ENCODE data around the gene CPSF3.
A peak's percentile ranks its signal among the peaks of the same experiment; 100 is the strongest.

CPSF3 gene

DNA sequence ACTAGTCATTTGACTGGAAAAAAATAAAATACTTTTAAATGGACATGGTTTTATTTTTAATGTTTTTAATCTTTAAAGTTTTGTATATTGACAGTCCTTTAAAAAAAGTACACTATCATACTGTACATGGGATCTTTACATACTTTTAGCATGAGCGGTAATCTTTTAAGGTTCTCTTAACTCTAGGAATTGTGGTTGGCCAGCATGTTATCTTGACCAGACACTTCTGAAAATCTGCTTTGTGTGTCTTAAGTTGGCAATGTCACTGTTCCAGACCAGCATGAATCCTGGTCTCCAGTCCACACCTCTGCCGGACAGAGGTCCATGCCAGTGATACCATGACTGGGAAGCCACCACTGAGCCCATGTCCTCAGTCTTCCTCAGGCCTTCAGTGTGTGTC lies 17.8 kb upstream of the CPSF3 start:
- no peaks in the 10 kb centered on the region for H3K9me3 Mint-ChIP-seq
- no peak overlapping the region for H3K4me3 Mint-ChIP-seq
- H3K36me3 Mint-ChIP-seq (ENCODE audit: low read depth), result peaks cover 18% of the 10 kb centered on the region
- H3K27ac Mint-ChIP-seq, result no peak overlapping the region
- DNase-seq (no peak), ATAC-seq (no peak)
- H3K27me3 Mint-ChIP-seq, result no peaks in the 10 kb centered on the region
- H3K4me1 Mint-ChIP-seq, result no peaks in the 10 kb centered on the region

DNA sequence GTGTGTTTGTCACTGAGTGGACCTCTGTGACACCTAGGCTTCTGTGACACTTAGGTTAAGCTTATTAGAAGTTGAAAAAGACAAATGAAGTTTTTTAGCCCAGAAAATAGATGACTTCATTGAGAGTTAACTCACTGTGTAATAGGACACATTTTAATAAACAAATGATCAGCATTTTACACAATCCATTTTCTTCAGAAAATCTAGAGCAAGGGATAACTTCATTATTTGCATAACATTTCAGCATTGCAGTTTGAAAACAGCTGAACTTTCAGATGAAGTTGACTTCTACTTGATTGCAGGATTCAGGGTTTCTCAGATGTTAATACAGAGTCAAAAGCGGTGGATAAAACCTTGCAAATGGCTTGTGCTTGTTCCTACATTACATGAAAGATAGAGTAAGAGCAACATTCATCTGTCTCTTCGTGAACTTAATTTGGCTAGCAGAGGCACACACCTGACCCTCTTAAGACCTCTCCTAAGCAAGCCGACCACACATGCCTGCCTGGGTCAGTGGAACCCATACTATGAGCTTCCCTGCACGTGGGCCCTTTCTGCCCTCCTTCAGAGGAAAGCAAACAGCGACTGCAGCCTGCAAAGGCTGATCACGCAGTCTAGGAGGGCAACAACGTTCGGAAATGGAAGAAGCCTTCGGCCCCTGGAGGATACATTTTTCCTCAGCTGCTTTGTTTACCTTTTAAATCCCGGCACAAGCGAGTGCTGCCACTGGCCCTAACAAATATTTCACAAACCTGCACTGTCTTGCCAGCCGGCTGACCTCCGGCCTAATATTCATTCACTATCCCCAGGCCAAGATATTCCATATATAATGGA lies 16.7 kb upstream of the CPSF3 start:
- H3K36me3 Mint-ChIP-seq (ENCODE audit: low read depth), result peaks cover 25% of the 10 kb centered on the region
- H3K4me1 Mint-ChIP-seq, result no peaks in the 10 kb centered on the region
- H3K27me3 Mint-ChIP-seq, result no peaks in the 10 kb centered on the region
- DNase-seq, result no peak
- H3K27ac Mint-ChIP-seq, result no peak overlapping the region
- H3K4me3 Mint-ChIP-seq, result no peak overlapping the region
- ATAC-seq, result no peak
- no peaks in the 10 kb centered on the region for H3K9me3 Mint-ChIP-seq

DNA sequence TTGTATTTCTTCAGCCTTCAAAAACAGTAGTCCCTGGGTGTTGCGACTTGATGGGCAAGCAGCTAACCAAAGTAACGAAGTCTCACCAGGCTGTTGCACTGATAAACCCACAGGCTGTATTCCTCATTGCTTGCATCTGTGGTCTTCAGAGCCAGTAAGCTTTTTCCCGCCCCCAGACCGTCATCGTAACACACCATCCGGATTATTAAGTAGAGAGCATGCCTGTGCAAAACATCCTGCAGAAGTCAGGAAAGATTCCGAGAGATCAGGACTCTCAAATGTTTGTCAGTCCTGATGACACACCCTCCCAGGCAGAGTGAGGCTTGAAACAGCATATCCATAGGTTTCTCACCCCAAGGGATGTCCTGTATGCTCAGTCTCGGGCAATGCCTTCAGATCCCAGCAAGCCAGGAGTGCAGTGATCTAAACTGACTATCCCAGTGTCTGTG lies 16.1 kb upstream of the CPSF3 start:
- H3K36me3 Mint-ChIP-seq (ENCODE audit: low read depth), result peaks cover 30% of the 10 kb centered on the region
- DNase-seq, result no peak
- H3K9me3 Mint-ChIP-seq, result no peaks in the 10 kb centered on the region
- no peak overlapping the region for H3K4me3 Mint-ChIP-seq
- H3K27me3 Mint-ChIP-seq, result no peaks in the 10 kb centered on the region
- ATAC-seq, result no peak
- H3K4me1 Mint-ChIP-seq, result no peaks in the 10 kb centered on the region
- no peak overlapping the region for H3K27ac Mint-ChIP-seq

DNA sequence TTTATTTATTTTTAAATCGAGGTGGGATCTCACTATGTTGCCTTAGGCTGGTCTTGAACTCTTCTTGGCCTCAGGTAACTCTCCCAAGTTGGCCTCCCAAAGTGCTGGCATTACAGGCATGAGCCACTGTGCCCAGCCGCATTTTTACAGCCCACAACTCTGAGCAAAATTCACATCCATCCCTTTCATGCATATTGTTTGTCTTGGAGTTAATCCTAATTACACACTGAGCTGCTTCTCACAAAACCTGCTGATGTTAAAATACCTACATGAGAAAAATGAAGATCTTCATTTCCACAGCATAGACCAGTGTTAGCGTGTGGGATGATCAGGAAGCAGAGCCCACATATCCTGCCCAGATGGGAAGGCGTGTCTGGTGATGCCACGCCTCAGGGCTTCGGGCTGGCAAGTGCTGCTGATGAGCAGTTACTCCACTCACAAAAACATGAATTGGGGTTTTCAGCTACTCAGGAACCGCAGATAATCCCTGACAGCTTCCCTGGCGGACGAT lies 14.8 kb upstream of the CPSF3 start:
- H3K36me3 Mint-ChIP-seq (ENCODE audit: low read depth), result peaks cover 36% of the 10 kb centered on the region
- no peak overlapping the region for H3K4me3 Mint-ChIP-seq
- no peaks in the 10 kb centered on the region for H3K4me1 Mint-ChIP-seq
- H3K9me3 Mint-ChIP-seq, result no peaks in the 10 kb centered on the region
- no peak overlapping the region for H3K27ac Mint-ChIP-seq
- ATAC-seq, result no peak
- no peak for DNase-seq
- H3K27me3 Mint-ChIP-seq, result no peaks in the 10 kb centered on the region

DNA sequence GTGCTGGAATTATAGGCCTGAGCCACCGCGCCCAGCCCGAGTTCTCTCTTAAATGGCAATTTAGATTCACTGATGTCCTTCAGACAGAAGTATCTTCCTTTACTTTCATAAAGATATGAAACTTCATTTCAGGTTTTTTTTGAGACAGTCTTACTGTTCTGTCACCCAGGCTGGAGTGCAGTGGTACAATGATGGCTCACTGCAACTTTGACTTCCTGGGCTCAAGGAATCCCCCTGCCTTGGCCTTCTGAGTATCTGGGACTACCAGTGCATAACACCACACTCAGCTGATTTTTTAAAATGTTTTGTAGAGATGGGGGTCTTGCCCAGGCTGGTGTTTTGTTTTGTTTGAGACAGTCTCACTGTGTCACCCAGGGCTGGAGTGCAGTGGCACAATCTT lies 13.3 kb upstream of the CPSF3 start:
- Mint-ChIP-seq H3K4me3 (no peak overlapping the region), H3K27me3 (no peaks in the 10 kb centered on the region), H3K36me3 (ENCODE audit: low read depth) (peaks cover 49% of the 10 kb centered on the region), H3K4me1 (no peaks in the 10 kb centered on the region), H3K9me3 (no peaks in the 10 kb centered on the region), H3K27ac (peak overlapping the region; percentile 46)
- DNase-seq (no peak), ATAC-seq (peak; percentile 57)

DNA sequence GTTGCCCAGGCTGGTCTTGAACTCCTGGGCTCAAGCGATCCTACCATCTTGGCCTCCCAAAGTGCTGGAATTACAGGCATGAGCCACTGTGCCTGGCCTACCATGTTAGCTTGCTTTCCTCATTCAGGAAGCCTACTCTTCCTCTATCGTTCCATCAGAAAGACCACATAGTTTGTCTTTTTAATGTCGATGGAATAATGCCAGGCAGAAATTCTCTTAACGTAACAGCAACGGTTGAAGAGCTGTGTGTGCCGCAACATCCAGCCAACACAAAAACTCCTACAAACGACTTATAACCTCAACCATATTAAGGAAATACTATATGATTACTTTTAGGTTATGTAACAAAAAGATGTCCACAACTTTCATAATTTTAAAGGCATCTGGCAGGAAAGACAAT lies 10.7 kb upstream of the CPSF3 start:
- ATAC-seq, result no peak
- no peak overlapping the region for H3K27ac Mint-ChIP-seq
- H3K4me3 Mint-ChIP-seq, result no peak overlapping the region
- H3K27me3 Mint-ChIP-seq, result no peaks in the 10 kb centered on the region
- H3K36me3 Mint-ChIP-seq (ENCODE audit: low read depth), result peaks cover 52% of the 10 kb centered on the region
- peaks cover 14% of the 10 kb centered on the region for H3K4me1 Mint-ChIP-seq
- no peaks in the 10 kb centered on the region for H3K9me3 Mint-ChIP-seq
- DNase-seq, result no peak

DNA sequence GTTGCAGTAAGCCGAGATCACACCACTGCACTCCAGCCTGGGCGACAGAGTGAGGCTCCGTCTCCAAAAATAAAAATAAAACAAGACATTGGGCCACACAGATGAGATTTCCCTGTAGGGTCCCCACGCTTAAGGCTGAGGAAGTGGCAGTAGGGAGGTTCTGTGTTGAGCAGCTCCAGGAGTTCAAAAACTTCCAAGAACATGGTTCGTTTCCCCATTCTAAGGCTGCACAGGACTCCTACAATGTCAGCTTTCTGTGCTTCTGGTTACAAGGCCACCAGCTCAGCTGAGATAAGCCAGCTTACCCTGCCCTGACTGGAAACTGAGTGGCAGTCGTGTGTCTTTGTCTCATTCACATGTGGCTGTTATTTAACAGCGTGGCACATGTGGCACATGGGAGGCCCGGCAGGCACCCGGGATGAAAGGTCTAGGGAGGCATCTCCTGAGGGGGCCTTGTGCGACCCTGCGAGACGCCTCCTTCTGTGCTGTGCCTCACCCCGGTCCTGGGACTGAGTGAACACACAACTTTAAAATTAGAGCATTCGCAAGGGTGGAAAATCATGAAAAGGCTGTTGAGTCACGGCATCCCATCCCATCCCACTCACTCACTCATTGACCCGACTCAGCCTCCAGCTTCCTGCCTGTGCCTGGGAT lies 7.8 kb upstream of the CPSF3 start:
- Mint-ChIP-seq H3K4me1 (peaks cover 37% of the 10 kb centered on the region), H3K36me3 (ENCODE audit: low read depth) (peaks cover 49% of the 10 kb centered on the region), H3K9me3 (no peaks in the 10 kb centered on the region), H3K27me3 (no peaks in the 10 kb centered on the region), H3K4me3 (no peak overlapping the region), H3K27ac (no peak overlapping the region)
- no peak for DNase-seq
- no peak for ATAC-seq

DNA sequence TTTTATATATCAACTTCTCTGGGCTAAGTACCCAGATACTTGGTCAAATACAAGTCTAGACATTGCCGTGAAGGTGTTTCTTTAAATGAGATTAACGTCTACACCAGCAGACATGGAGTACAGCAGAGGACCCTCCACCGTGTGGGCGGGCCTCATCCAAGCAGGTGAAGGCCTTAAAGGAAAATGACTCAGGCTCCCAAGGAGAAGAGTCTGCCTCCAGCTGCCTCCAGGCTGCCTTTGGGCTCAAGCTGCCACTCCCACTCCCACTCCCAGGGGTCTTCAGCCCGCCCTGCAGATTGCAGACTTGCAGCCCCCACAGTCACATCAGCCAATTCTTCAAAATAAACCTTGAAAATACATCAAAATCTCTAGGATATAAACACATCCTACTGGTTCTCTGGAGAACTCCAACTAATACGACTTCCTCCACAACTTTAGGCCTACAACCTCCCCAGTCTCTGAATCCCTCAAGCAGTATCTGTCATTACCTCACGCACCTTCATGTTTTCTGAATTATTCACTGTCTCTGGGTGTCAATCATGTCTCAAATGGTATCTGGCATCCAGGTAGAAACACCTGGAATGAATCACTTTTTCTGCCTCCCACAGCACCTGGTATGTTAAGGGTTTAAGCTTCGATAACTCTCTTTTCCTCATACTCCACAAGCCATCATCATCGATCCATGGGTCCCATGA lies 7.0 kb upstream of the CPSF3 start:
- DNase-seq, result no peak
- H3K36me3 Mint-ChIP-seq (ENCODE audit: low read depth), result peaks cover 43% of the 10 kb centered on the region
- peak overlapping the region; percentile 14 for H3K27ac Mint-ChIP-seq
- no peaks in the 10 kb centered on the region for H3K27me3 Mint-ChIP-seq
- H3K4me3 Mint-ChIP-seq, result no peak overlapping the region
- H3K4me1 Mint-ChIP-seq, result peaks cover 41% of the 10 kb centered on the region
- no peak for ATAC-seq
- no peaks in the 10 kb centered on the region for H3K9me3 Mint-ChIP-seq

DNA sequence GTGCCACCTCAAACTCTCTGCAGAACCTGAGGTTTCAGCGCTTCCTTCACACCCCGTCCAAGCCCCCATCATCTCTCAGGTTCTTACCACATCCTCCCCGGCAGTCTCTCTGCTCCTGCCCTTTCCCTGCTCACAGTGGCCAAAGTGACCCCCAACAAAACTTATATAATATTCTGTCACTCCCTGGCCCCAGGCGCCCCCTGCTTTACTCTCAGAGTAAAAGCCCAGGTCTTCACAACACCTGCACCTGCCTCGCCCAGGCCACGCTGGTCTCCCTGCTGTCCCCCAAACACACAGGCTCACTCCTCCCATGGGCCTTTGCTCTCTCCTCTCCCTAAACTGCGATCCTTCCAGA lies 6.5 kb upstream of the CPSF3 start:
- DNase-seq, result no peak
- Mint-ChIP-seq H3K4me1 (peaks cover 45% of the 10 kb centered on the region), H3K27me3 (no peaks in the 10 kb centered on the region), H3K9me3 (no peaks in the 10 kb centered on the region), H3K4me3 (no peak overlapping the region), H3K36me3 (ENCODE audit: low read depth) (peaks cover 45% of the 10 kb centered on the region), H3K27ac (peak overlapping the region; percentile 14)
- ATAC-seq, result no peak

DNA sequence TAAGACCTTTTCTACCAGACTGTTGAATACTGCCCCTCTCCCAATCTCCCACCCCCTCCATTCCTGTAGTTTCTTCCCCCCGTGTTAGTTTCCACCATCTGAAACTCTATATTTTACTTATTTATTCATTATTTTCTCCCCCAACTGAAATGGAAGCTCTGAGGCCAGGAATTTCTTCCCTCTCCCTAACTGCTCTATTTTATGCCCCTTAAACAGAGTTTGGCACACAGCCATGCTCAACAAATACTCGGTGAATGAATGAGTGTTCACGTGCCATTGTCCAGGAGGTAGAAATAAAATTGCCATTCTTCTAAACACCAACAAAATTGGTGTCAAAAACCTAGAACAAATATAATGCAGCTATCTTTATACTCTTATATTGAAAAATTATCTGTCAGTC lies 5.7 kb upstream of the CPSF3 start:
- no peak for DNase-seq
- no peak overlapping the region for H3K27ac Mint-ChIP-seq
- no peaks in the 10 kb centered on the region for H3K9me3 Mint-ChIP-seq

DNA sequence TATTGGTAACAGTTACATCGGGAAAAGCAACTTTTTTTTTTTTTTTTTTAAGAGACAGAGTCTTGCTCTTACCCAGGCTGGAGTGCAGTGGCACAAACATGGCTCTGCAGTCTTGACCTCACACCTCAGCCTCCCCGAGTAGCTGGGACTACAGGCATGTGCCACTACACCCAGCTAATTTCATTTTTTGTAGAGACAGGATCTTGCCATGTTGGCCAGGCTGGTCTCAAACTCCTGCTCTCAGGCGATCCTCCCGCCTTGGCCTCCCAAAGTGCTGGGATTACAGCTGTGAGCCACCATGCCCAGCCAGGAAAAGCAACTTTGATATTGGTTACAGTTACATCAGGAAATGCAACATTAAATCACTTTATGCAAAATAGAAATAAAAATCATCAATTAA lies 4.7 kb upstream of the CPSF3 start:
- Mint-ChIP-seq H3K4me1 (peaks cover 53% of the 10 kb centered on the region), H3K4me3 (no peak overlapping the region), H3K27me3 (no peaks in the 10 kb centered on the region), H3K36me3 (ENCODE audit: low read depth) (peaks cover 43% of the 10 kb centered on the region), H3K9me3 (no peaks in the 10 kb centered on the region), H3K27ac (no peak overlapping the region)
- DNase-seq, result no peak
- no peak for ATAC-seq

More for the DNA sequence above, 5.7 kb upstream of the CPSF3 start:
- no peak for ATAC-seq
- H3K4me3 Mint-ChIP-seq, result no peak overlapping the region
- no peaks in the 10 kb centered on the region for H3K27me3 Mint-ChIP-seq
- peaks cover 51% of the 10 kb centered on the region for H3K4me1 Mint-ChIP-seq
- peaks cover 45% of the 10 kb centered on the region for H3K36me3 Mint-ChIP-seq (ENCODE audit: low read depth)

DNA sequence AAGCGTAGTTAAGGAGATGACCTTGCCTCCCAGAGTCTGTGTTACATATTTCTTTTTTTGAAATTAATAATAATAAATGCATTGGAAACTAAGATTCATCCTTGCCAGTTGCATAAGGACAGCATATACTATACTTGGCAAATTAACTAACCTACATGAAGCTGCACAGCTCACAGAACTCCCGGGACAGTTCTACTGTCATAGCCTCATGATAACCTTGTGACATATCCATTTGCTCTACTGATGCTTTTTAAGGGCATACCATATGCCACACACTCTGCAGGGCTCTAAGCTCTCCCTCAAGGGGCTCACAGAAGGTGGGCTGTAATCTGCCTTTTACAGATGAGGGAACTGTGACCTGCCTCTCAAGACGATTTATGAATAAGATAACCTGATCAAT lies 3.9 kb upstream of the CPSF3 start:
- H3K27me3 Mint-ChIP-seq, result no peaks in the 10 kb centered on the region
- no peaks in the 10 kb centered on the region for H3K9me3 Mint-ChIP-seq
- DNase-seq, result no peak
- ATAC-seq, result no peak
- H3K27ac Mint-ChIP-seq, result no peak overlapping the region
- peaks cover 53% of the 10 kb centered on the region for H3K4me1 Mint-ChIP-seq
- no peak overlapping the region for H3K4me3 Mint-ChIP-seq
- H3K36me3 Mint-ChIP-seq (ENCODE audit: low read depth), result peaks cover 35% of the 10 kb centered on the region

DNA sequence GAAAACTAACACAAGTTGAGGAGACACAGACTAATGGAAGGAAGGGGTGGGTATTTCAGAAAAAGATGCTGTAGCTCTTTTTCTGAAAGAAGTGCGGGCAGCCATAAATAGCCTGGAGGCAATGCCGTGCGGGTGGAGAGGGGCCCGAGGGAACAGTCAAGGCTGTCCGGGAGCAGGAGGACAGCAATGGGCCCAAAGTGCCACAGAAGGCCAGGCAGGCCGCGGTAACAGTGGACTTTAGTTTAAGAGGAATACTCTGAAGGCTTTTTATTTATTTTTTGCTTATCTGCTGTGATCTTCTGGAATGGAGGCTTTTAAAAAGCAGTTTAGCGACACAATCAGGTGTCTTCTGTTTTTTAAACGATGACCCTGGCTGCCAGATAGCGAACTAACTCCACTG lies 3.0 kb upstream of the CPSF3 start:
- ATAC-seq (no peak), DNase-seq (no peak)
- H3K9me3 Mint-ChIP-seq, result no peaks in the 10 kb centered on the region
- no peak overlapping the region for H3K27ac Mint-ChIP-seq
- H3K4me1 Mint-ChIP-seq, result peaks cover 53% of the 10 kb centered on the region
- peaks cover 30% of the 10 kb centered on the region for H3K36me3 Mint-ChIP-seq (ENCODE audit: low read depth)
- H3K27me3 Mint-ChIP-seq, result no peaks in the 10 kb centered on the region
- no peak overlapping the region for H3K4me3 Mint-ChIP-seq

DNA sequence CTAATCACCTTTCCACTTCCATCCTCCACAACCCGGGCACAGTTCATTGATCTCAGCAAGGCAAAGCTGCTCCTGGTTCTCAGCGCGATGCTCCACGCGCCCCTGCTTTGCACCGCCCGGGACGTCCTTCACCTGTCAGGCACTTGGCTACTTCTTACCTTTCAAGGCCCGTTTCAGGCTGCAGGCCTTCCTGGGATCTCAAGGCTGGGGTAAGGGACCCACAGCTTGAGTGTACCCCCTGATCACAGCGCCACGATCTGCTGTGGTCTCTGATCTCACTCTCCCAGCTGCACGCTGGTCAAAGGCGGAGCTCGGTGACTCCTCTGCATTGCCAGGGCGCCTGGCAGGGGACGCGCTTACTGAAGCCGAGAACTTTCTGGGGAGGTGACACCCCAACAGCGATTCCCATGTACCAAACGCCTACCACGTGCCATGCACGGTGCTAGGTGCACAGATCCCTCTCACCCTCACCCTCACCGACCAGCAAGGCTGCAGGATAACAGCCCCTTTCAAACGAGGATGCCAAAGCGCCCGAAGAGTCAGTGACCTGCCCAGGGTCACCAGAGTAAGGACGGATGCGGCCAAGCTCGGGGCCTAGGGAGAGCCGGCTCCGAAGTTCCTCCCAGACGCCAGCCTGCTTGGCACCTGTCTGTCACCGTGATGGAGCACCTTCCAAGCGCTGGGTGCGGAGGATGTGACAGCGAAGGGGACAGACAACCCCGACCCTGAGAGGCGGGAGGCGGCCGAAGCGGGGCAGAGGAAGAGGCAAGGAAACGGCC lies 944 bp upstream of the CPSF3 start:
- Mint-ChIP-seq H3K27ac (peak overlapping the region; percentile 87), H3K9me3 (no peaks in the 10 kb centered on the region), H3K4me1 (peaks cover 41% of the 10 kb centered on the region), H3K27me3 (no peaks in the 10 kb centered on the region), H3K36me3 (ENCODE audit: low read depth) (peaks cover 23% of the 10 kb centered on the region), H3K4me3 (no peak overlapping the region)
- ATAC-seq, result peak; percentile 42
- DNase-seq, result peak; percentile 56
